Regular cardiac myocyte (primary cell): Measurements from ENCODE around the gene SEPTIN12. TPM values are rescaled to one million over a fixed set of nuclear protein-coding genes. Genes with fewer than 3 reads are reported as not detected.

Source experiments
- total RNA-seq: library from RNA; depleted of rRNA; stranded (reverse); fragments of >200 nt; gene quantifications from 2 replicates; pipeline ENCODE4 v1.2.3, GENCODE V29; 2014

SEPTIN12 gene, protein sequence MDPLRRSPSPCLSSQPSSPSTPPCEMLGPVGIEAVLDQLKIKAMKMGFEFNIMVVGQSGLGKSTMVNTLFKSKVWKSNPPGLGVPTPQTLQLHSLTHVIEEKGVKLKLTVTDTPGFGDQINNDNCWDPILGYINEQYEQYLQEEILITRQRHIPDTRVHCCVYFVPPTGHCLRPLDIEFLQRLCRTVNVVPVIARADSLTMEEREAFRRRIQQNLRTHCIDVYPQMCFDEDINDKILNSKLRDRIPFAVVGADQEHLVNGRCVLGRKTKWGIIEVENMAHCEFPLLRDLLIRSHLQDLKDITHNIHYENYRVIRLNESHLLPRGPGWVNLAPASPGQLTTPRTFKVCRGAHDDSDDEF
- total RNA-seq = not detected in 2 replicates

DNA sequence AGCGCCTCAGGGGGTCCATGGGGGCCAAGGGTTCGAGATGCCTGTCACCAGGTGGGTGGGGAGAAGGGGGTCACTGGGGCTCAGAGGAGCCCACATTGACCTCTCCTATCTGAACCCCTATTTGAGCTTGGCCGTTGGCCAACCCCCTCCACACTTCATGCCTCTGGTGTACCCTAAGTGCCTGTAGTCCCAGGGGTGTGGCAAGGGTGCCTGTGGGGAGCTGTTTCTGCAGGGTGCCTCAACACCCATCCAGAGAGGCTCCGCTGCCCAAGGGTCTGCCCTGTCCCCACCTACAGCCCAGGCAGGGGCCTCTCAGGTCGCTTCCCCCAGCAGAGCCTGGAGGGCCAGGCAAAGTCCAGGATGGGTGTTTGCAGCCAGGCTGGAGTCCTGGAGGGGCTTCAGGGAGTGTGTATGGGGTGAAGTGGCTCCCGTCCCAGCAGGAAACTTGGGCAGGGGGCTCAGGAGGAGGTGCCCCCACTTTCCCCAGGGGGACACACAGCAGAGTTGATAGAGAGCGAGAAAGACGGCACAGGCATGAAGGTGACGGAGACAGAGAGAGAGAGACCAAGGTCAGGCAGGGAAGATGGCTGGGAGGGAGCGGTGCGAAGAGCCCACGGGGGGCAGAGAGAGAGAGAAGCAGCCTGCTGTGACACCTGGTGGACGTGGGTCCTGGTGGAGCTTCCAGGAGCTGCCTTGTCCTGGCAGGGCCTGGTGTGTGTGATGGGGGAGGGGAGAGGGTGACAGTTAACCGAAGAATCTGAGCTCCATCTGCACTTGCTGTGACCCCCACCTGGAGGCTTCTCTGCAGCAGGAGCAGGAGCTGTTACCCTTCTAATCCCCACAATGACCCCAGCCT is at the start of gene SEPTIN12:
SEPTIN12 (minus strand) TSS at position 719 of the 856 bp plus-strand sequence; CDS start at position 19, 700 bp downstream.

DNA sequence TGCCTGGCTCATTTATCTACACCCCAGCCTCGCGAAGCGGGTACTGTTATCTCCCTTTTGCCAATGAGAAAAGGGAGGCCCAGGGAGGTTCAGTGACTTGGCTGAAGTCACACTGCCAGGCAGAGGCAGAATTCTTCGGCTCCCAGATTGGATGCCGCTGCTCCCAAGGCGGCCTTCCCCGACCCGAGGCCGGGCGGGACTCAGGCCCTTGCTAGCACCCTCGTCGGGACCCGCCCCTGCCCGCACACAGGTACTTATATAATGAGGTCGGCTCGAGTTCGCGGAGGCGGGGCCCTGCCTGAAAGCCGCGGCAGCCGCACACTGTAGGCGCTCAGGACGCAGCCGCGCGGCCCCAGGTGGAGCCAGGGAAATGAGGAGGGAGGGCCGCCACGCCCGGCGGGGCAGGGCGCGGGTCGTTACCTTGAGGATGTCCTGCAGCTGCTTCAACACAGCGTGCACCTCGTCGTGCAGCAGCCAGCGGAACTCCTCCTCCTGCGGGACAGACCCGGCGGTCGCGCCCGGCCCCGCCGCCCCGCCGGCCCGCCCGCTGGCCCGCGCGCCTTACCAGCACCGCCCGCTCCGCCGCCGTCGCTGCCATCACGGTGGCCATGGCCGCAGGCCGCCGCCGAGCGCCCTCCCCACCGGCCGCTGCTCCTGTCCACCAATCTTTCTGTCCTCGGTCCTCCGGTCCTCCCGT is 14.0 kb upstream of the SEPTIN12 start, which contains the start of gene ROGDI:
ROGDI (minus strand) TSS at position 672 of the 697 bp plus-strand sequence; CDS start at position 610, 62 bp downstream.

DNA sequence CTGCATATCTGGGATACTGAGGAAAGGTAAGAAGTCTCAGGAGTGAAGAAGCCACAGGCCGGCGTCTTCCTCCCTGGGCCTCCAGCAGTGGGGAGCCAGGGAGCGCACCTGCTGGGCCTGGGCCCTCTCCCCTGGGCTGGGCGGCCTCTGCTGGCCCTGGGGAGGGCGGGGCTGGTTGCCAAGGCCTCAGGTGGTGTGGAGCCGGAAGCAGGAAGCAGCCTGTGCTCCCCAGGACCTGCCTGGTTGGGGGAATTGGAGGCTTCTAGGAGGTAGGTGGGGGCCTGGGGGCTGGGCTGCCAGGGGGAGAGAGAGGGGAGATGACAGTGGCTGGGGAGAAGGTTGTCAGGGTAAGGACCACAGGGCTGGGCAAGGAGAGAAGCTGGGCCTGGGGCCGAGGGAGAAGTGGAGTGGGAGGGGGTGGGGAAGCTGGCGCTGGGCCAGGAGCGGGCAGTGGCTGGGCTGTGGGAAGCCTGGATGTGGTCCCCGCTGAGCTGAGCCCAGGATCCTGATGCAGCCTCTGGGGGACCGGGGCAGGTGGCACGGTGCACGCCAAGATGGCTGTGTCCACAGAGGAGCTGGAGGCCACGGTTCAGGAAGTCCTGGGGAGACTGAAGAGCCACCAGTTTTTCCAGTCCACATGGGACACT is 7.2 kb upstream of the SEPTIN12 start, which contains the start of gene SMIM22:
SMIM22 (plus strand) TSS at position 189 of the 647 bp plus-strand sequence; CDS start at position 555, 366 bp downstream.

DNA sequence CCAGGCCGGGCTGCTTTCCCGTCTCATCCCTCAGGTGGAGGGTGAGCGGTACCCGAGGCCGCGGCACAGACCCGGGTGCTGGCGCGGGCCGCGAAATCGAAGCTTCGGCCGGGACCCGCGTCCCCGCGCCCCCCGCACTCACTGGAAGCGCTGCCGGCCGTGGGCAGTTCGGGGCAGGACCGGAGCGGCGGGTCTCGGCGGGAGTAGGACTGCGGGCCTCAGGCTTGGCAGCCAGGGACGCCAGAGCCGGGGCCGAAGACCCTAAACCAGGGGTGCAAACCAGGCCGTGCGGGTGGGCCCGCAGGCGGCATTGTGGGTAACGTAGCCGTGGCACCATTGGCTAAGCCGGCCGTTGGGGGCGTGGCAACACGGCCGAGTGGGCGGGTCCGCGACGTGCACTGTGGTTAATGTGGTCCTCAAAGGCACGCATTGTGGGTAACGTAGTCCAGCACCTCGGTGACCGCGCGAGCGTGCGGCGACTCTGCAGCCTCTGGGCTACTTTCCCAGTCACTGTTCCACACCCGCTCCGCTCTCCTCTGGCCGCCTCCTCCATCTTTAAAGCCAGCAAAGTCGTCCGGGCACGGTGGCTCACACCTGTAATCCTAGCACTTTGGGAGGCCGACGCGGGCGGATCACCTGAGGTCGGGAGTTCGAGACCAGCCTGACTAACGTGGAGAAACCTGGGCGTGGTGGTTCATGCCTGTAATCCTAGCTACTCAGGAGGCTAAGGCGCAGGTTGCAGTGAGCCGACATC is 21.1 kb downstream of the SEPTIN12 start, which contains the start of gene ZNF500:
ZNF500 (minus strand) TSS at position 288 of the 754 bp plus-strand sequence. CDS start 1,184 bp downstream, outside the sequence.

GRCh38 chr16:4734063-4734729 is 53.9 kb downstream of the SEPTIN12 start, which contains the start of the genes ANKS3 and DNAAF8:
Gene ANKS3, minus strand, starts transcription at chr16:4734271. Its CDS starts 4,122 bp downstream, at chr16:4730149.
Gene DNAAF8, plus strand, starts transcription at chr16:4734537. Its CDS starts 1,978 bp downstream, at chr16:4736515.

Other genes with a start within 250 kb of the SEPTIN12 start
- 8.6 and 9.0 TPM in 2 replicates for gene CDIP1, start 249.6 kb downstream of the SEPTIN12 start, total RNA-seq
- gene C16orf96, start 232.0 kb downstream of the SEPTIN12 start, total RNA-seq = under 0.01 TPM in 2 replicates
- 3.5 and 5.9 TPM in 2 replicates for gene UBALD1, start 173.5 kb downstream of the SEPTIN12 start, total RNA-seq
- 22.8 and 25.9 TPM in 2 replicates for gene MGRN1, start 163.5 kb downstream of the SEPTIN12 start, total RNA-seq
- gene NUDT16L1, start 94.8 kb downstream of the SEPTIN12 start, total RNA-seq = 18.0 and 33.2 TPM in 2 replicates
- gene ANKS3, start 54.1 kb downstream of the SEPTIN12 start, total RNA-seq = 33.7 and 45.4 TPM in 2 replicates
- 2.5 and 2.8 TPM in 2 replicates for gene DNAAF8, start 53.8 kb downstream of the SEPTIN12 start, total RNA-seq
- 7.0 and 7.1 TPM in 2 replicates for gene ZNF500, start 21.2 kb downstream of the SEPTIN12 start, total RNA-seq
- gene SMIM22, start 7.0 kb upstream of the SEPTIN12 start, total RNA-seq = not detected in 2 replicates
- gene ROGDI, start 14.3 kb upstream of the SEPTIN12 start, total RNA-seq = 16.6 and 21.1 TPM in 2 replicates
- gene GLYR1, start 58.9 kb upstream of the SEPTIN12 start, total RNA-seq = 43.4 and 62.9 TPM in 2 replicates
- 20.9 and 21.7 TPM in 2 replicates for gene UBN1, start 59.1 kb upstream of the SEPTIN12 start, total RNA-seq
- 1.5 and 11.6 TPM in 2 replicates for gene PPL, start 148.8 kb upstream of the SEPTIN12 start, total RNA-seq
- gene SEC14L5, start 170.0 kb upstream of the SEPTIN12 start, total RNA-seq = 0.28 TPM in 1 of 2 replicates, not detected in the other
- gene NAGPA, start 245.6 kb upstream of the SEPTIN12 start, total RNA-seq = 9.4 and 16.1 TPM in 2 replicates